HepG2 (cell line): ENCODE results near the gene SOX13. TPM values are rescaled to one million over a fixed set of nuclear protein-coding genes. Genes with fewer than 3 reads are reported as not detected.

Source experiments
- ARNT2 ChIP-seq: sonication (generic); formaldehyde crosslinking; IDR thresholded peaks from 2 replicates; pipeline ENCODE4 v1.8.0; 2022; ENCODE audit warnings: mild to moderate bottlenecking, low read depth, missing genetic modification reagents, moderate library complexity
- DMAP1 ChIP-seq: IDR thresholded peaks from 2 replicates; pipeline ENCODE4 v1.6.1; 2016
- LRRFIP1 ChIP-seq: sonication (generic); formaldehyde crosslinking; conservative IDR thresholded peaks from 2 replicates; pipeline ENCODE4 v1.4.0; 2020; ENCODE audit warnings: missing genetic modification reagents
- MAFK ChIP-seq, 2 experiments: IDR thresholded peaks in 1 of 2; conservative IDR thresholded peaks in 1 of 2; 2 replicates each; pipeline ENCODE4 v1.6.1; 2011; ENCODE audit warnings: improper control_type of control experiment in 2 of 2, low read length in 2 of 2
- MBD4 ChIP-seq: IDR thresholded peaks from 2 replicates; pipeline ENCODE4 v1.6.1; 2012; ENCODE audit warnings: low read length, inconsistent platforms, borderline replicate concordance
- NR2F2 ChIP-seq: IDR thresholded peaks from 2 replicates; pipeline ENCODE4 v1.6.1; 2012; ENCODE audit warnings: low read depth, inconsistent platforms, borderline replicate concordance
- ZNF331 ChIP-seq: sonication (generic); formaldehyde crosslinking; IDR thresholded peaks from 2 replicates; pipeline ENCODE4 v1.4.0; 2020; ENCODE audit warnings: missing genetic modification reagents
- ZNF614 ChIP-seq: IDR thresholded peaks from 2 replicates; pipeline ENCODE4 v1.6.1; 2018; ENCODE audit warnings: missing biosample characterization, missing genetic modification reagents, inconsistent platforms, borderline replicate concordance
- ZNF740 ChIP-seq: sonication (generic); formaldehyde crosslinking; IDR thresholded peaks from 2 replicates; pipeline ENCODE4 v1.4.0; 2020; ENCODE audit warnings: missing genetic modification reagents
- ZNF782 ChIP-seq: sonication (generic); formaldehyde crosslinking; IDR thresholded peaks from 2 replicates; pipeline ENCODE4 v1.4.0; 2020; ENCODE audit warnings: missing genetic modification reagents, mild to moderate bottlenecking, borderline replicate concordance
- polyA plus RNA-seq, 8 experiments: library from polyadenylated mRNA; depleted of rRNA in 3 of 8; stranded (reverse) in 7 of 8; unstranded in 1 of 8; fragments of >200 nt; fragmentation: Illumina TruSeq in 4 of 8; extraction: Trizol in 4 of 8; gene quantifications; 2 replicates each; pipeline versions ENCODE4 v1.2.1 to v1.2.3, GENCODE V29; 2011 to 2016; ENCODE audit warnings: low read depth in 4 of 8, missing spikeins in 1 of 8, mixed read lengths in 1 of 8; ENCODE audit not compliant: insufficient read depth in 1 of 8
- total RNA-seq, 5 experiments: library from RNA; depleted of rRNA; stranded (reverse); fragments of >200 nt; fragmentation: Illumina TruSeq; extraction: Trizol; gene quantifications; 2 replicates each; pipeline ENCODE4 v1.2.3, GENCODE V29; 2016; ENCODE audit warnings: low read depth in 1 of 5
- TF ChIP-seq, protein P1 (sequence below): IDR thresholded peaks from 2 replicates; pipeline ENCODE4 v1.6.1; 2016; ENCODE audit warnings: mild to moderate bottlenecking
- TF ChIP-seq, protein P2 (sequence below): IDR thresholded peaks from 2 replicates; pipeline ENCODE4 v1.6.1; 2018; ENCODE audit warnings: missing genetic modification reagents, mild to moderate bottlenecking, missing compliant biosample characterization
- TF ChIP-seq, protein P3 (sequence below): sonication (generic); formaldehyde crosslinking; IDR thresholded peaks from 2 replicates; pipeline ENCODE4 v1.8.0; 2022; ENCODE audit warnings: mild to moderate bottlenecking, missing genetic modification reagents
- TF ChIP-seq, protein P4 (sequence below): sonication (generic); formaldehyde crosslinking; IDR thresholded peaks from 2 replicates; pipeline ENCODE4 v1.8.0; 2022; ENCODE audit warnings: missing genetic modification reagents, mild to moderate bottlenecking, moderate library complexity, borderline replicate concordance
- TF ChIP-seq, protein P5 (sequence below): sonication (generic); formaldehyde crosslinking; IDR thresholded peaks from 2 replicates; pipeline ENCODE4 v1.4.0; 2020; ENCODE audit warnings: mild to moderate bottlenecking, missing genetic modification reagents, borderline replicate concordance
- TF ChIP-seq, protein P6 (sequence below): sonication (generic); formaldehyde crosslinking; IDR thresholded peaks from 2 replicates; pipeline ENCODE4 v1.4.0; 2020; ENCODE audit warnings: missing genetic modification reagents, borderline replicate concordance

Gene SOX13
- total and polyA plus RNA-seq, 2 of the 13 experiments (the other 11 are each of a cell fraction or from before 2014, with no cell fraction given): 13.3 to 15.8 TPM

DNA sequence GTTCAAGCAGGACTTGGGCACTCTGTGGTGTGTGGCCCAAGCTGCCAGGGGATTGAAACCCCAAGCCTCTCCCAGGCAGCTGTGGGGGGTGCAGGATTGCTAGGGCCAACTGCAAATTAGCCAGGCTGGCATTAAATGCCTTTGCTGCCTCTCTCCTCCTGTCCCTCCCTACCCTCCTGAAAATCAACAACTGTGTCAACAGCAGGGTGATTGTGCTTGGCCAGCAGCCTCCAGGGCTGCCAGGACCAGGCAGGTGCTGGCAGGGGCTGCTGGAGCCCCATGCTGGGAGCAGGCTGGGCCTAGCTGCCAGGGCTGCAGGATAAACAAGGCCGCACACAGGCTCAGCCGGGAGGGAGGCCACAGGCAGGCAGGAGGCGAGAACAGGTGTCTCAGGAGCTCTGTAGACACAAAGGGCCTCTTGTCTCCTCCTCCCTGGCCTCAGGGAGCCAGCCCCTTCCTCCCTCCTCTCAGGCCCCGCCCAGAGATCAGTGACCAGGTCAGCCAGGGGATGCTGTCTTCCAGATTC, 11.4 kb downstream of the SOX13 start (continued):
- TF ChIP-seq, protein P1, sequence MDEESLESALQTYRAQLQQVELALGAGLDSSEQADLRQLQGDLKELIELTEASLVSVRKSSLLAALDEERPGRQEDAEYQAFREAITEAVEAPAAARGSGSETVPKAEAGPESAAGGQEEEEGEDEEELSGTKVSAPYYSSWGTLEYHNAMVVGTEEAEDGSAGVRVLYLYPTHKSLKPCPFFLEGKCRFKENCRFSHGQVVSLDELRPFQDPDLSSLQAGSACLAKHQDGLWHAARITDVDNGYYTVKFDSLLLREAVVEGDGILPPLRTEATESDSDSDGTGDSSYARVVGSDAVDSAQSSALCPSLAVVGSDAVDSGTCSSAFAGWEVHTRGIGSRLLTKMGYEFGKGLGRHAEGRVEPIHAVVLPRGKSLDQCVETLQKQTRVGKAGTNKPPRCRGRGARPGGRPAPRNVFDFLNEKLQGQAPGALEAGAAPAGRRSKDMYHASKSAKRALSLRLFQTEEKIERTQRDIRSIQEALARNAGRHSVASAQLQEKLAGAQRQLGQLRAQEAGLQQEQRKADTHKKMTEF (CRISPR knock-in tag): 0 out of 2 replicates have a peak, but pooled peaks have one; percentile 43
- TF ChIP-seq LRRFIP1 (CRISPR knock-in tag) (no peak), ZNF614 (CRISPR knock-in tag) (0 out of 2 replicates have a peak, but pooled peaks have one; percentile 53), DMAP1 (CRISPR knock-in tag) (no peak), ZNF331 (CRISPR knock-in tag) (peak; percentile 72), ZNF782 (CRISPR knock-in tag) (no peak), MBD4 (no peak), ZNF740 (peak; percentile 66; the same call in 1 of the 2 replicates), MAFK (conservative IDR thresholded peaks at IDR 0.05 in 1 of 2, IDR thresholded peaks at IDR 0.05 in 1 of 2; ENCODE audit: low read length in 2 of 2) (peak in 1 of 2 experiments; percentile 23; a peak in 2 of 4 replicates), ARNT2 (CRISPR knock-in tag) (no peak), NR2F2 (no peak)
- TF ChIP-seq, protein P2, sequence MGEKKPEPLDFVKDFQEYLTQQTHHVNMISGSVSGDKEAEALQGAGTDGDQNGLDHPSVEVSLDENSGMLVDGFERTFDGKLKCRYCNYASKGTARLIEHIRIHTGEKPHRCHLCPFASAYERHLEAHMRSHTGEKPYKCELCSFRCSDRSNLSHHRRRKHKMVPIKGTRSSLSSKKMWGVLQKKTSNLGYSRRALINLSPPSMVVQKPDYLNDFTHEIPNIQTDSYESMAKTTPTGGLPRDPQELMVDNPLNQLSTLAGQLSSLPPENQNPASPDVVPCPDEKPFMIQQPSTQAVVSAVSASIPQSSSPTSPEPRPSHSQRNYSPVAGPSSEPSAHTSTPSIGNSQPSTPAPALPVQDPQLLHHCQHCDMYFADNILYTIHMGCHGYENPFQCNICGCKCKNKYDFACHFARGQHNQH (CRISPR knock-in tag): peak; percentile 41; the same call in 1 of the 2 replicates
- TF ChIP-seq, protein P3, sequence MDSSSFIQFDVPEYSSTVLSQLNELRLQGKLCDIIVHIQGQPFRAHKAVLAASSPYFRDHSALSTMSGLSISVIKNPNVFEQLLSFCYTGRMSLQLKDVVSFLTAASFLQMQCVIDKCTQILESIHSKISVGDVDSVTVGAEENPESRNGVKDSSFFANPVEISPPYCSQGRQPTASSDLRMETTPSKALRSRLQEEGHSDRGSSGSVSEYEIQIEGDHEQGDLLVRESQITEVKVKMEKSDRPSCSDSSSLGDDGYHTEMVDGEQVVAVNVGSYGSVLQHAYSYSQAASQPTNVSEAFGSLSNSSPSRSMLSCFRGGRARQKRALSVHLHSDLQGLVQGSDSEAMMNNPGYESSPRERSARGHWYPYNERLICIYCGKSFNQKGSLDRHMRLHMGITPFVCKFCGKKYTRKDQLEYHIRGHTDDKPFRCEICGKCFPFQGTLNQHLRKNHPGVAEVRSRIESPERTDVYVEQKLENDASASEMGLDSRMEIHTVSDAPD (CRISPR knock-in tag): no peak
- TF ChIP-seq, protein P4, sequence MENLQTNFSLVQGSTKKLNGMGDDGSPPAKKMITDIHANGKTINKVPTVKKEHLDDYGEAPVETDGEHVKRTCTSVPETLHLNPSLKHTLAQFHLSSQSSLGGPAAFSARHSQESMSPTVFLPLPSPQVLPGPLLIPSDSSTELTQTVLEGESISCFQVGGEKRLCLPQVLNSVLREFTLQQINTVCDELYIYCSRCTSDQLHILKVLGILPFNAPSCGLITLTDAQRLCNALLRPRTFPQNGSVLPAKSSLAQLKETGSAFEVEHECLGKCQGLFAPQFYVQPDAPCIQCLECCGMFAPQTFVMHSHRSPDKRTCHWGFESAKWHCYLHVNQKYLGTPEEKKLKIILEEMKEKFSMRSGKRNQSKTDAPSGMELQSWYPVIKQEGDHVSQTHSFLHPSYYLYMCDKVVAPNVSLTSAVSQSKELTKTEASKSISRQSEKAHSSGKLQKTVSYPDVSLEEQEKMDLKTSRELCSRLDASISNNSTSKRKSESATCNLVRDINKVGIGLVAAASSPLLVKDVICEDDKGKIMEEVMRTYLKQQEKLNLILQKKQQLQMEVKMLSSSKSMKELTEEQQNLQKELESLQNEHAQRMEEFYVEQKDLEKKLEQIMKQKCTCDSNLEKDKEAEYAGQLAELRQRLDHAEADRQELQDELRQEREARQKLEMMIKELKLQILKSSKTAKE (CRISPR knock-in tag): 0 out of 2 replicates have a peak, but pooled peaks have one; percentile 35
- TF ChIP-seq, protein P5, sequence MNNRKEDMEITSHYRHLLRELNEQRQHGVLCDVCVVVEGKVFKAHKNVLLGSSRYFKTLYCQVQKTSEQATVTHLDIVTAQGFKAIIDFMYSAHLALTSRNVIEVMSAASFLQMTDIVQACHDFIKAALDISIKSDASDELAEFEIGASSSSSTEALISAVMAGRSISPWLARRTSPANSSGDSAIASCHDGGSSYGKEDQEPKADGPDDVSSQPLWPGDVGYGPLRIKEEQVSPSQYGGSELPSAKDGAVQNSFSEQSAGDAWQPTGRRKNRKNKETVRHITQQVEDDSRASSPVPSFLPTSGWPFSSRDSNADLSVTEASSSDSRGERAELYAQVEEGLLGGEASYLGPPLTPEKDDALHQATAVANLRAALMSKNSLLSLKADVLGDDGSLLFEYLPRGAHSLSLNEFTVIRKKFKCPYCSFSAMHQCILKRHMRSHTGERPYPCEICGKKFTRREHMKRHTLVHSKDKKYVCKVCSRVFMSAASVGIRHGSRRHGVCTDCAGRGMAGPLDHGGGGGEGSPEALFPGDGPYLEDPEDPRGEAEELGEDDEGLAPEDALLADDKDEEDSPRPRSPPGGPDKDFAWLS (CRISPR knock-in tag): no peak
- TF ChIP-seq, protein P6, sequence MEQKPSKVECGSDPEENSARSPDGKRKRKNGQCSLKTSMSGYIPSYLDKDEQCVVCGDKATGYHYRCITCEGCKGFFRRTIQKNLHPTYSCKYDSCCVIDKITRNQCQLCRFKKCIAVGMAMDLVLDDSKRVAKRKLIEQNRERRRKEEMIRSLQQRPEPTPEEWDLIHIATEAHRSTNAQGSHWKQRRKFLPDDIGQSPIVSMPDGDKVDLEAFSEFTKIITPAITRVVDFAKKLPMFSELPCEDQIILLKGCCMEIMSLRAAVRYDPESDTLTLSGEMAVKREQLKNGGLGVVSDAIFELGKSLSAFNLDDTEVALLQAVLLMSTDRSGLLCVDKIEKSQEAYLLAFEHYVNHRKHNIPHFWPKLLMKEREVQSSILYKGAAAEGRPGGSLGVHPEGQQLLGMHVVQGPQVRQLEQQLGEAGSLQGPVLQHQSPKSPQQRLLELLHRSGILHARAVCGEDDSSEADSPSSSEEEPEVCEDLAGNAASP (CRISPR knock-in tag): no peak
